ENCODE results near the gene ASNSD1. TPM values are rescaled to one million over a fixed set of nuclear protein-coding genes. Genes with fewer than 3 reads are reported as not detected.
A peak's percentile ranks its signal among the peaks of the same experiment; 100 is the strongest.

ASNSD1 gene
- total and polyA plus RNA-seq, 9 of the 15 experiments (the other 6 are each of a cell fraction or from before 2014, with no cell fraction given) = 23.9 to 56.4 (median 38.3) TPM

- no peak for TF ChIP-seq CHD7 (IDR thresholded peaks at IDR 0.05; ENCODE audit: low read depth, low read length)
- no peak for TF ChIP-seq REST (IDR thresholded peaks at IDR 0.05; ENCODE audit: borderline replicate concordance)
- no peak for TF ChIP-seq REST (CRISPR knock-in tag; IDR thresholded peaks at IDR 0.05; ENCODE audit: low read depth)
- TF ChIP-seq CREBBP (IDR thresholded peaks at IDR 0.05; ENCODE audit: low read depth, low read length) = no peak
- no peak for TF ChIP-seq RAD51 (IDR thresholded peaks at IDR 0.05; ENCODE audit: borderline replicate concordance, low read depth)
- TF ChIP-seq MCM2 (IDR thresholded peaks at IDR 0.05; ENCODE audit: low read depth) = no peak
- TF ChIP-seq LEF1 (IDR thresholded peaks at IDR 0.05) = peak; percentile 71
These were observed 48.1 kb upstream of the ASNSD1 start (continued) for GRCh38 chr2:189613077-189613636.
